Metanephros (tissue), 1 donor: Measurements from ENCODE around the gene SLX4. TPM values are rescaled to one million over a fixed set of nuclear protein-coding genes. Genes with fewer than 3 reads are reported as not detected.

Source experiments
- total RNA-seq: library from RNA; depleted of rRNA; stranded (reverse); fragments of >200 nt; gene quantifications from one replicate; pipeline ENCODE4 v1.2.3, GENCODE V29; 2014

The SLX4 gene, protein sequence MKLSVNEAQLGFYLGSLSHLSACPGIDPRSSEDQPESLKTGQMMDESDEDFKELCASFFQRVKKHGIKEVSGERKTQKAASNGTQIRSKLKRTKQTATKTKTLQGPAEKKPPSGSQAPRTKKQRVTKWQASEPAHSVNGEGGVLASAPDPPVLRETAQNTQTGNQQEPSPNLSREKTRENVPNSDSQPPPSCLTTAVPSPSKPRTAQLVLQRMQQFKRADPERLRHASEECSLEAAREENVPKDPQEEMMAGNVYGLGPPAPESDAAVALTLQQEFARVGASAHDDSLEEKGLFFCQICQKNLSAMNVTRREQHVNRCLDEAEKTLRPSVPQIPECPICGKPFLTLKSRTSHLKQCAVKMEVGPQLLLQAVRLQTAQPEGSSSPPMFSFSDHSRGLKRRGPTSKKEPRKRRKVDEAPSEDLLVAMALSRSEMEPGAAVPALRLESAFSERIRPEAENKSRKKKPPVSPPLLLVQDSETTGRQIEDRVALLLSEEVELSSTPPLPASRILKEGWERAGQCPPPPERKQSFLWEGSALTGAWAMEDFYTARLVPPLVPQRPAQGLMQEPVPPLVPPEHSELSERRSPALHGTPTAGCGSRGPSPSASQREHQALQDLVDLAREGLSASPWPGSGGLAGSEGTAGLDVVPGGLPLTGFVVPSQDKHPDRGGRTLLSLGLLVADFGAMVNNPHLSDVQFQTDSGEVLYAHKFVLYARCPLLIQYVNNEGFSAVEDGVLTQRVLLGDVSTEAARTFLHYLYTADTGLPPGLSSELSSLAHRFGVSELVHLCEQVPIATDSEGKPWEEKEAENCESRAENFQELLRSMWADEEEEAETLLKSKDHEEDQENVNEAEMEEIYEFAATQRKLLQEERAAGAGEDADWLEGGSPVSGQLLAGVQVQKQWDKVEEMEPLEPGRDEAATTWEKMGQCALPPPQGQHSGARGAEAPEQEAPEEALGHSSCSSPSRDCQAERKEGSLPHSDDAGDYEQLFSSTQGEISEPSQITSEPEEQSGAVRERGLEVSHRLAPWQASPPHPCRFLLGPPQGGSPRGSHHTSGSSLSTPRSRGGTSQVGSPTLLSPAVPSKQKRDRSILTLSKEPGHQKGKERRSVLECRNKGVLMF (N-terminal part only)
- total RNA-seq = 6.8 TPM

DNA sequence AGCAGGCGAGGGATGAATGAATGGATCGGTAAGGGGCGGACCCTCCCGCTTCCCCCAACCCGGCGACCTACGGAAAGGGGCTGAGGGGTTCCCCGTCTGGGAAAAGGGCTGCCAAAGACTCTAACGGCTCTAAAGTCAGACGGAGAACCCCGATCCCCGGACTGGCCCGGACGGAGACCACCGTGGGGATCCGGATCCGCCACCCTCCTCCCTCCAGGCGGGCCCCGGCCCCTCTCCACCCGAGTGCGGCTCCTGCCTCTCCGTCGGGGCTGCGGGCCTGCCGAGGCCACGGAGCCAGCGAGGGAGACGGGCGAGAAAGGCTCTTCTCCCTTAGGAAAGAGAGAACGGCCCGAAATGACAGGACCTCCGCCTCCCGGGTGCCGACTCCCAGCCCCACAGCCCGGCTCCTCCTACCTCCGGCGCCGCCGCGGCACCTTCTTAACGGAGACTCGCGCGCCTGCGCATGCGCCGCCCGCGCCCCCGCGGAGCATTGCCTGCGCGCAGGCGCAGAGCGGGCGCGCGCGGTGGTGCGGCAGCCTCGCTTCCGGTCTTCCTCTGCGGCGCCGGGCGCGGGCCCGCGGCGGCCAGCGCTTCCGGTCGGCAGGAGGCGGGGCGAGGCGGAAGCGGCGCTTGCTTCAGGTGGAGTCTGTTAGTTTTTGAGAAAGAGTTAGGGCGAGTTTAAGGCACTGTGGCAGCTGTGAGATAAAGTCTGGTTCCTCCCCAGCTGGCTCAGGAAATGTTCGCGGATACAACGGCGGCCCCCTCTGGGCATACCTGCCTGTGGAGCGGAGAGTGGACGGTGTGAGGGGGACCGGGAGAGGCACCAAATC, at the start of gene SLX4:
Gene SLX4, minus strand, starts transcription at position 461 of the 830 bp plus-strand sequence. CDS start 2,642 bp downstream, outside the sequence.

DNA sequence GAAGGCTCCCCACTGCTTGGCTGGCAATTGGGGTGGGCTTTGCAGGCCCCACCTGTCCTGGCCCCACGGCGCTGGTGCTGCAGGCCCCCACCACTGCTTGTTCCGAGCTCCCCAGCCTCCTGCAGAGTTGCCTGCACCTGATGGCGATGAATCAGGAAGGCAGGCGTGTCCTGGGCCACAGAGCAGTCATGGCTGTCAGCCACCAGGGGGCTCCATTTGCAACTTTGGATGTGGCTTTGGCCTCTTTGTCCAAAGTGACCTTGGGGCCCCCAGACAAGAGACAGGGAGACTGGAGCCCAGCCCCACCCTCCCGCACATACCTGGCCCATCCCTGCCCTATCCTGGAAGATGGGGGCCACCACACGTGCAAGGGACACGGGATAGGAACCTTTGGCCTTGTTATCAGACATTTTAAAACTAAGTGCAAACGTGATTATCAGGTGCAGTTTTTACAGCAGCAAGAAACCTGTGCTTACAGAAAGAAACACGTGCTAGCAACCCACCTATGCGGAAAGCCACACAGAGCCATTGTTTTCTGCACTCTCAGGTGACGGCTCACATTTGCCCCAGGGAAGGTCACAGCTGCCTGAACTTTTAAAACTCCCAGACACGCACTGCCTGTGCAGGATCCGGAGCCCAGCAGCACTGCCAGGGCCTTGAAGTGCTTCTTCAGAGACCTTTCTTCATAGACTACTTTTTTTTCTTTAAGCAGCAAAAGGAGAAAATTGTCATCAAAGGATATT, 43.0 kb upstream of the SLX4 start, which contains the start of gene DNASE1:
Gene DNASE1, plus strand, starts transcription at position 443 of the 743 bp plus-strand sequence. CDS start 683 bp downstream, outside the sequence.

DNA sequence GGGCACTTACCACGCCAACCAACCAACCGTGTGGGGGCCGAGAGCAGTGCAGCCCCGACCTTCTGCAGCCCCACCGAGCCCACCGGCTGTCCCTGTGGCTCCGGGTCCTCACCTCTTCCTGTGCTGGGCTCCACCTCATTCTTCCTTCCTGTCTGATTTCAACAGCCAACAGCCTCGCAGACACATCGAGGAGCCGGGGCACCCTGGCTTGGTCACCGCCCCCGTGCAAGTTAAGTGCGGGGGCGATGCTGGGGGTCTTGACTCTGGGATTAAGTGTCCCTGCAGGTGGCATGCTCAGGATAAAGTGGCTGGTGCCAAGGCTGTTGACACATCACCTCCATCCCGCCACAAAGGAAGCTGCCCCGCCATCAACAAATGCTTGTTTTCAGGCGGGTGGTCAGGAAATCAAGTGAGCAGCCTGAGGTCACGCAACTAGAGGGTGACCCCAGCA, 34.1 kb downstream of the SLX4 start, which contains the start of gene NLRC3:
Gene NLRC3, minus strand, starts transcription at position 102 of the 451 bp plus-strand sequence. CDS start 12,367 bp downstream, outside the sequence.

Other genes starting within 250 kb of the SLX4 start
- 13.0 TPM for gene ZSCAN32, start 210.6 kb downstream of the SLX4 start, total RNA-seq
- 9.0 TPM for gene ZNF174, start 210.4 kb downstream of the SLX4 start, total RNA-seq
- 2.7 TPM for gene ZNF597, start 168.1 kb downstream of the SLX4 start, total RNA-seq
- 27.6 TPM for gene NAA60, start 167.9 kb downstream of the SLX4 start, total RNA-seq
- not detected for gene C16orf90, start 116.1 kb downstream of the SLX4 start, total RNA-seq
- 16.9 TPM for gene CLUAP1, start 110.6 kb downstream of the SLX4 start, total RNA-seq
- 1.9 TPM for gene NLRC3, start 34.2 kb downstream of the SLX4 start, total RNA-seq
- 60.0 TPM for gene DNASE1, start 43.1 kb upstream of the SLX4 start, total RNA-seq
- 315 TPM for gene TRAP1, start 105.9 kb upstream of the SLX4 start, total RNA-seq